Activated naive CD4-positive, alpha-beta T cell treated with anti-CD3 and anti-CD28 coated beads, Interleukin-2, amount 50 U/mL, for 24 hours (primary cell): Measurements from ENCODE around the gene CDC42BPA.

Experiments used
- H3K27ac Mint-ChIP-seq: one replicate; pipeline ENCODE4 v1.8.0; 2021; ENCODE audit warnings: mild to moderate bottlenecking, mixed read lengths
- H3K27me3 Mint-ChIP-seq: one replicate; pipeline ENCODE4 v1.8.0; 2021; ENCODE audit warnings: mixed read lengths
- H3K36me3 Mint-ChIP-seq: one replicate; pipeline ENCODE4 v1.8.0; 2021; ENCODE audit warnings: mixed read lengths
- H3K4me1 Mint-ChIP-seq: one replicate; pipeline ENCODE4 v1.8.0; 2021; ENCODE audit warnings: mixed read lengths
- H3K4me3 Mint-ChIP-seq: one replicate; pipeline ENCODE4 v1.8.0; 2021; ENCODE audit warnings: mild to moderate bottlenecking, mixed read lengths
- H3K9me3 Mint-ChIP-seq: one replicate; pipeline ENCODE4 v1.8.0; 2021; ENCODE audit warnings: mixed read lengths

The CDC42BPA gene

DNA sequence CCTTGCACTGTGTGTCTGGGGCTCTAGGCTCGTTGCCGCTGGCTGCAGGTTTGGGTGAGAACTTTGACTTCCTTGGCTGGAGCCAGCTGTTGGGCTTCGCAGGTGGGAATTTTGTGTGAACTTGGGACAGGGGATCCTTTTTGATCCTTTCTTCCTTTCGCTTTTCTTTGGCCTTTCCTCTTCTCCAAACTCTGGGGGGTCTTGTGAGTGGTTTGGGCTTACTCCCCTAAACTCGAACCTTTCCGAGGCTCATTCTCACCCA lies 377.6 kb downstream of the CDC42BPA start:
- Mint-ChIP-seq H3K4me1 (peaks cover 64% of the 10 kb centered on the region), H3K9me3 (no peaks in the 10 kb centered on the region), H3K27me3 (no peaks in the 10 kb centered on the region), H3K36me3 (no peaks in the 10 kb centered on the region), H3K27ac (peak overlapping the region; percentile 95), H3K4me3 (peak overlapping the region; percentile 92)

DNA sequence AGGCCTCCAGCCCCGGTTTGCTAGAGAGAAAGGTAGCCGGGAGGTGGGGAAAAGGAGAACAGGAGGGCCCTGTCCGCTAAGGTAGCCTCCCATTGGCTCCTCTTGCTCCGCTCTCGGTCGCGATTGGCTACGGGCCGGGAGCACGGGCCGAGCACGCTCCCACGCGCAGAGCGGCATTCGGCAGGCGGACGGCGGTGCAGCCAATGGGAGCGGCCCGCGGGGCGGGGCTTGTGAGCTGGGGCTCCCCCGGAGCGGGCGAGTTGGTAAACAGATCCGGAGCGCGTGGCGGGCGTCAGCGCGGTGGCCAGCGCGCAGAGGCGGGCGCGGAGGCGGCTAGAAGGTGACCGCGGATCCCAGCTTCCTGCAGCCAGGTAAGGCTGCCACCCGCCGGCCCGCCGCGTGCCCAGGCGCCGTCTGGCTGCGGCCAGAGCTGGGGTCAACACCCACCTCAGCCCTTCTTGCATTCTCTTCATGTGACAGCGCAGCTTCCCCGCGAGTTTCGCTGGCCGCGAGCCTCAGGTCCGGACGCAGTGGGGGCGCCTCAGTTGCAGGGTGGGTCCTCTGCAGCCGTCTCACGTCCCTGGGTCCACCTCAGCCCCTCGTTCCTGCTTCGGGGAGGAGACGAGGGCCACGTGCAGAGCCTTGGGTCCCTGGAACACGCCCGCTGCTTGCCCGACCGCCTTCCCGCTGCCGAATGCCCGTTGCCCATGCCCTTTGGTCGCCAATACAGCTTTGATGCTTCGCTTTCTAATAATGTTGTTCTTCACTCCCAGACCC lies 378.1 kb downstream of the CDC42BPA start, which contains the start of gene COQ8A:
COQ8A (plus strand) TSS at position 266 of the 777 bp plus-strand sequence. CDS start 21,092 bp downstream, outside the sequence.
- H3K4me3 Mint-ChIP-seq = peak within 1 kb of the TSS; percentile 92
- peaks cover 4% of the 10 kb centered on the region for H3K36me3 Mint-ChIP-seq
- H3K27ac Mint-ChIP-seq = peak within 1 kb of the TSS; percentile 95
- peaks cover 5% of the 10 kb centered on the region for H3K9me3 Mint-ChIP-seq
- H3K27me3 Mint-ChIP-seq = no peaks in the 10 kb centered on the region
- H3K4me1 Mint-ChIP-seq = peaks cover 59% of the 10 kb centered on the region
